Liver (tissue), 3 donors: ENCODE data around the gene GSKIP.

ENCODE experiments used
- EGR1 ChIP-seq, 2 donors: IDR thresholded peaks; 2 replicates each; pipeline ENCODE4 v1.6.1; 2016 to 2018; ENCODE audit warnings: antibody characterized with exemption in 2 of 2, low read depth in 2 of 2
- FOXA2 ChIP-seq: IDR thresholded peaks from 2 replicates; pipeline ENCODE4 v1.6.1; 2016; ENCODE audit warnings: antibody characterized with exemption
- JUND ChIP-seq, 2 donors: IDR thresholded peaks; 2 replicates each; pipeline ENCODE4 v1.6.1; 2016; ENCODE audit warnings: antibody characterized with exemption in 2 of 2
- TAF1 ChIP-seq: conservative IDR thresholded peaks from 2 replicates; pipeline ENCODE4 v1.6.1; 2016; ENCODE audit warnings: antibody characterized with exemption, mild to moderate bottlenecking
- TF ChIP-seq, protein P1 (sequence below): IDR thresholded peaks from 2 replicates; pipeline ENCODE4 v1.6.1; 2016; ENCODE audit warnings: antibody characterized with exemption
- TF ChIP-seq, protein P2 (sequence below): fragments of 150-350 bp; IDR thresholded peaks from 2 replicates; pipeline ENCODE4 v1.5.1; 2017; ENCODE audit warnings: improper control_type of control experiment, low read depth, low read length; ENCODE audit not compliant: missing input control
- donor health status: healthy.
- donor health status: healthy.

DNA sequence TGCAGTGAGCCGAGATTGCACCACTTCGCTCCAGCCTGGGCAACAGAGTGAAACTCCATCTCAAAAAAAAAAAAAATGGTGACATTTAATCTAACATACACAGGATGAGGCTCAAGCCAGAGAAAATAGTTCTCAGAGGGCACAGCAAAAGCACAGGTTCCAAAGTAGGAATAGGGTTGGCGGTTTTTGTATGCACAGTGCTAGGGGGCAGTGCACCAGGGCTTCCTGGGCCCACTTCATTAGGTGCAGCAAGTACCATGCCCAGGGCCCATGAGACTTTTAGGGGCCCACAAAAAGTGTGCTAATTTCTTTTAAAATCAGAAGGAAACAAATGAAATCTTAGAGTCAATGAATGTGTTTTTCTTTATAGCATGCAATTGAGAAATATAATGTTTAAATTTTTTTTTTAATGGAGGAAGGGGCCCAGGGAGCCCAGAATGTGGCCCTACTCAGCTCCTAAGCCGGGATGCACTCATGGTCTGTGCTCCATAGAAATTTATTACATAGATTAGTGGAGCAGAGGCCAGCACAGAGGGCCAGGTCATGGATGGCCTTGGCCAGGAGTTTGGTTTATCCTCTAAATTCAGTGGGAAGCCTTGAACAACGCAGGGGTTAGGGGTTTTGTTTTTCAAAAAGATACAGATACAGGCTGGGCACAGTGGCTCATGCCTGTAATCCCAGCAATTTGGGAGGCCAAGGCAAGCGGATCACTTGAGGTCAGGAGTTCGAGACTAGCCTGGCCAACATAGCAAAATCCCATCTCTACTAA lies 30.9 kb downstream of the GSKIP start:
- TF ChIP-seq, protein P1, sequence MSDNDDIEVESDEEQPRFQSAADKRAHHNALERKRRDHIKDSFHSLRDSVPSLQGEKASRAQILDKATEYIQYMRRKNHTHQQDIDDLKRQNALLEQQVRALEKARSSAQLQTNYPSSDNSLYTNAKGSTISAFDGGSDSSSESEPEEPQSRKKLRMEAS = no peak
- TF ChIP-seq, protein P2, sequence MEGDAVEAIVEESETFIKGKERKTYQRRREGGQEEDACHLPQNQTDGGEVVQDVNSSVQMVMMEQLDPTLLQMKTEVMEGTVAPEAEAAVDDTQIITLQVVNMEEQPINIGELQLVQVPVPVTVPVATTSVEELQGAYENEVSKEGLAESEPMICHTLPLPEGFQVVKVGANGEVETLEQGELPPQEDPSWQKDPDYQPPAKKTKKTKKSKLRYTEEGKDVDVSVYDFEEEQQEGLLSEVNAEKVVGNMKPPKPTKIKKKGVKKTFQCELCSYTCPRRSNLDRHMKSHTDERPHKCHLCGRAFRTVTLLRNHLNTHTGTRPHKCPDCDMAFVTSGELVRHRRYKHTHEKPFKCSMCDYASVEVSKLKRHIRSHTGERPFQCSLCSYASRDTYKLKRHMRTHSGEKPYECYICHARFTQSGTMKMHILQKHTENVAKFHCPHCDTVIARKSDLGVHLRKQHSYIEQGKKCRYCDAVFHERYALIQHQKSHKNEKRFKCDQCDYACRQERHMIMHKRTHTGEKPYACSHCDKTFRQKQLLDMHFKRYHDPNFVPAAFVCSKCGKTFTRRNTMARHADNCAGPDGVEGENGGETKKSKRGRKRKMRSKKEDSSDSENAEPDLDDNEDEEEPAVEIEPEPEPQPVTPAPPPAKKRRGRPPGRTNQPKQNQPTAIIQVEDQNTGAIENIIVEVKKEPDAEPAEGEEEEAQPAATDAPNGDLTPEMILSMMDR = no peak
- no peak for TF ChIP-seq TAF1
- TF ChIP-seq EGR1 (IDR thresholded peaks at IDR 0.05; ENCODE audit: low read depth in 2 of 2) = no peak
- TF ChIP-seq JUND (IDR thresholded peaks at IDR 0.05) = no peak
- TF ChIP-seq FOXA2 = no peak
